ENCODE data around the gene TMEM14B. TPM values are rescaled to one million over a fixed set of nuclear protein-coding genes. Genes with fewer than 3 reads are reported as not detected.
A peak's percentile ranks its signal among the peaks of the same experiment; 100 is the strongest.
"Not testable (repeated sequence)": the region's sequence is repeated elsewhere in the genome, so short reads cannot be mapped to it uniquely, and the experiment has no call there.

TMEM14B gene
- total RNA-seq, 1 donor from 2014 or later, result 52.7 TPM

GRCh38 chr6:10740061-10740460, 7.5 kb upstream of the TMEM14B start:
- no peak overlapping the region for H3K4me3 Mint-ChIP-seq (ENCODE audit: low read depth)
- peaks cover 6% of the 10 kb centered on the region for H3K36me3 Mint-ChIP-seq (ENCODE audit: insufficient read depth)
- H3K27me3 Mint-ChIP-seq, result no peaks in the 10 kb centered on the region
- no peaks in the 10 kb centered on the region for H3K4me1 Mint-ChIP-seq (ENCODE audit: low read depth)
- TF ChIP-seq, protein P1, sequence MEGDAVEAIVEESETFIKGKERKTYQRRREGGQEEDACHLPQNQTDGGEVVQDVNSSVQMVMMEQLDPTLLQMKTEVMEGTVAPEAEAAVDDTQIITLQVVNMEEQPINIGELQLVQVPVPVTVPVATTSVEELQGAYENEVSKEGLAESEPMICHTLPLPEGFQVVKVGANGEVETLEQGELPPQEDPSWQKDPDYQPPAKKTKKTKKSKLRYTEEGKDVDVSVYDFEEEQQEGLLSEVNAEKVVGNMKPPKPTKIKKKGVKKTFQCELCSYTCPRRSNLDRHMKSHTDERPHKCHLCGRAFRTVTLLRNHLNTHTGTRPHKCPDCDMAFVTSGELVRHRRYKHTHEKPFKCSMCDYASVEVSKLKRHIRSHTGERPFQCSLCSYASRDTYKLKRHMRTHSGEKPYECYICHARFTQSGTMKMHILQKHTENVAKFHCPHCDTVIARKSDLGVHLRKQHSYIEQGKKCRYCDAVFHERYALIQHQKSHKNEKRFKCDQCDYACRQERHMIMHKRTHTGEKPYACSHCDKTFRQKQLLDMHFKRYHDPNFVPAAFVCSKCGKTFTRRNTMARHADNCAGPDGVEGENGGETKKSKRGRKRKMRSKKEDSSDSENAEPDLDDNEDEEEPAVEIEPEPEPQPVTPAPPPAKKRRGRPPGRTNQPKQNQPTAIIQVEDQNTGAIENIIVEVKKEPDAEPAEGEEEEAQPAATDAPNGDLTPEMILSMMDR (IDR thresholded peaks at IDR 0.05; ENCODE audit: unreplicated experiment), result no peak
- H3K9me3 Mint-ChIP-seq (ENCODE audit: low read depth), result no peaks in the 10 kb centered on the region
- no peak overlapping the region for H3K27ac Mint-ChIP-seq
- DNase-seq (ENCODE audit: low spot score, unreplicated experiment), result no peak

DNA sequence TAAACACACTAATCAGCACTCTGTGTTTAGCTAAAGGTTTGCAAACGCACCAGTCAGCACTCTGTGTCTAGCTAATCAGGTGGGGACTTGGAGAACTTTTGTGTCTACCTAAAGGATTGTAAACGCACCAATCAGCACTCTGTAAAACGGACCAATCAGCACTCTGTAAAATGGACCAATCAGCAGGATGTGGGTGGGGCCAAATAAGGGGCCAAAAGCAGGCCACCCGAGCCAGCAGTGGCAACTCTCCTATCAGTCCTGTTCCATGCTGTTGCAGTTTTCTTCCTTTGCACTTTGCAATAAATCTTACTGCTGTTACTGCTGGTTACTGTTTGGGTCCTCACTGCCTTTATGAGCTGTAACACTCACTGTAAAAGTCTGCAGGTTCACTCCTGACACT, 6.0 kb upstream of the TMEM14B start:
- H3K36me3 Mint-ChIP-seq (ENCODE audit: insufficient read depth); H3K27me3 Mint-ChIP-seq; H3K4me3 Mint-ChIP-seq (ENCODE audit: low read depth); H3K9me3 Mint-ChIP-seq (ENCODE audit: low read depth); H3K4me1 Mint-ChIP-seq (ENCODE audit: low read depth); H3K27ac Mint-ChIP-seq; DNase-seq (ENCODE audit: low spot score, unreplicated experiment): not testable (repeated sequence)

- no peak for DNase-seq (ENCODE audit: low spot score, unreplicated experiment)
- no peaks in the 10 kb centered on the region for H3K9me3 Mint-ChIP-seq (ENCODE audit: low read depth)
- no peak overlapping the region for H3K27ac Mint-ChIP-seq
- H3K4me1 Mint-ChIP-seq (ENCODE audit: low read depth), result peaks cover 5% of the 10 kb centered on the region
- TF ChIP-seq, protein P1 (IDR thresholded peaks at IDR 0.05; ENCODE audit: unreplicated experiment), result no peak
- no peak overlapping the region for H3K4me3 Mint-ChIP-seq (ENCODE audit: low read depth)
- H3K36me3 Mint-ChIP-seq (ENCODE audit: insufficient read depth), result peaks cover 6% of the 10 kb centered on the region
- no peaks in the 10 kb centered on the region for H3K27me3 Mint-ChIP-seq
Observed at GRCh38 chr6:10742251-10742650, 5.4 kb upstream of the TMEM14B start.

GRCh38 chr6:10743515-10743914, 4.1 kb upstream of the TMEM14B start:
- TF ChIP-seq, protein P1 (IDR thresholded peaks at IDR 0.05; ENCODE audit: unreplicated experiment), result no peak
- H3K27me3 Mint-ChIP-seq, result no peaks in the 10 kb centered on the region
- no peaks in the 10 kb centered on the region for H3K9me3 Mint-ChIP-seq (ENCODE audit: low read depth)
- peaks cover 3% of the 10 kb centered on the region for H3K36me3 Mint-ChIP-seq (ENCODE audit: insufficient read depth)
- no peak for DNase-seq (ENCODE audit: low spot score, unreplicated experiment)
- H3K4me3 Mint-ChIP-seq (ENCODE audit: low read depth), result no peak overlapping the region
- H3K4me1 Mint-ChIP-seq (ENCODE audit: low read depth), result peaks cover 8% of the 10 kb centered on the region
- H3K27ac Mint-ChIP-seq, result no peak overlapping the region

DNA sequence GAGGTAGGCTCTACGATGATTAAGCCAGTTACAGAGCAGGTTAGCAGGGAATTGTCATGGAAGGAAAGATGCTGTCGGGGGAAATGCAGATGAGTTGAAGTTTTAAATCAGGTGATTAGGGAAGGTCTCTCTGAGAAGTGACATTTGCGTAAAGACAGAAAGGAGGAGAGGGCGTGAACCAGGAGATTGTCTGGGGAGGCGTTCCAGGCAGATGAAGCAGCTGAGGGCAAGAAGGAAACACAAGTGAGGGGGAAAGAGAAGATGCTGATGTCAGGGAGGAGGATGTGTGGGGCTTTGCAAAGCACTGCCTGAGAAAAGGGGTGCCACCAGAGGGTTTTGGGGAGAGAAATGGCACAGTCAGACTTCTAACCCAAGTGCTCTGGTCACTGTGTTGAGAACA, 2.5 kb upstream of the TMEM14B start:
- Mint-ChIP-seq H3K27ac (no peak overlapping the region), H3K27me3 (no peaks in the 10 kb centered on the region), H3K9me3 (ENCODE audit: low read depth) (no peaks in the 10 kb centered on the region), H3K36me3 (ENCODE audit: insufficient read depth) (peaks cover 1% of the 10 kb centered on the region), H3K4me1 (ENCODE audit: low read depth) (peaks cover 24% of the 10 kb centered on the region), H3K4me3 (ENCODE audit: low read depth) (no peak overlapping the region)
- no peak for DNase-seq (ENCODE audit: low spot score, unreplicated experiment)
- TF ChIP-seq, protein P1 (IDR thresholded peaks at IDR 0.05; ENCODE audit: unreplicated experiment), result no peak

DNA sequence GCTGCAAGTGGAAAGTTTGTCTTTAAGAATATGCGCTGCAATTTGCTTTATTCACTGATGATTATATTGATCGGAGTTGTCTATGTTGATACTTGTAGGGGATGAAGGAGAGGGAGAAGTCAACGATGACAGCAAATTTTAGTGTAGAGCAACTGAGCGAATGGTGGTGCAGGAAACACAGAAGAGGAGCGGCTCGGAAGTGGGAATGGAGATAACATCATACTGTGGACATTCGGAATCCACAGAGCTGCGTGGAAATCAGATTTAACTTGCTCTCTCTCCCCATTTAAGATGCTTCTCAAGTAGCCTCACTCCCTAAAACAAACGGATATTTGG, 722 bp upstream of the TMEM14B start:
- Mint-ChIP-seq H3K4me3 (ENCODE audit: low read depth) (peak overlapping the region; percentile 96), H3K4me1 (ENCODE audit: low read depth) (peaks cover 32% of the 10 kb centered on the region), H3K27me3 (no peaks in the 10 kb centered on the region), H3K36me3 (ENCODE audit: insufficient read depth) (peaks cover 1% of the 10 kb centered on the region), H3K27ac (peak overlapping the region; percentile 97), H3K9me3 (ENCODE audit: low read depth) (no peaks in the 10 kb centered on the region)
- DNase-seq (ENCODE audit: low spot score, unreplicated experiment), result no peak
- TF ChIP-seq, protein P1 (IDR thresholded peaks at IDR 0.05; ENCODE audit: unreplicated experiment), result no peak

Data from progenitor cell of endocrine pancreas (in vitro differentiated cells).